ENCODE results near the gene GTF2H3. TPM values are rescaled to one million over a fixed set of nuclear protein-coding genes. Genes with fewer than 3 reads are reported as not detected.

The GTF2H3 gene
- total and polyA plus RNA-seq, 4 donors: 5.6 to 28.9 (median 21.2) TPM

DNA sequence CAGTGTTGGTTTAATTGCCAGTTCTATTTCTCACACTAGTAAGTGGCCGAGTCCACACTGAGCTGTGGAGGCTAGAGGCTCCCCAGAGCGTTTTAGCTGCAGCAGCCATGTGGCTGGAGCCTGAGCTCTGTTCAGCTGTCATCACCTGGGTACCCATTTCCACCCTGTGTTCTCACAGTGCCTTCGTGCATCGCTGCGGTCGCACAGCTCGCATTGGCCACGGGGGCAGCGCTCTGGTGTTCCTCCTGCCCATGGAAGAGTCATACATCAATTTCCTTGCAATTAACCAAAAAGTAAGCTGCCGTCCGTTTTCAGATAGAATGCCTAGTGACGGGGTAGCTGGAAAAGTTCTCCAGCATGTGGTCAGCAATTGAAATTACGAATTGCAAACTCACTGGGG lies 16.0 kb upstream of the GTF2H3 start:
- Histone ChIP-seq H3K9me3 (ENCODE audit: control insufficient read depth in 4 of 4, insufficient read depth in 3 of 4, low read length in 3 of 4) (no peaks in the 10 kb centered on the region), H3K27ac (ENCODE audit: low read depth in 1 of 2, low read length in 1 of 2) (no peak overlapping the region), H3K9ac (ENCODE audit: insufficient read depth in 1 of 2, low read length in 2 of 2) (no peak overlapping the region), H3K4me1 (ENCODE audit: control insufficient read depth in 5 of 5, insufficient read depth in 5 of 5, low read length in 5 of 5) (no peaks in the 10 kb centered on the region), H3K36me3 (ENCODE audit: control insufficient read depth in 4 of 4, insufficient read depth in 4 of 4, low read length in 4 of 4) (peaks cover 34 to 59% (median 45%) of the 10 kb centered on the region in 4 donors), H3K27me3 (ENCODE audit: control insufficient read depth in 3 of 3, insufficient read depth in 3 of 3, low read length in 2 of 3) (no peaks in the 10 kb centered on the region), H3K4me3 (no peak overlapping the region)
- TF ChIP-seq, protein P1, sequence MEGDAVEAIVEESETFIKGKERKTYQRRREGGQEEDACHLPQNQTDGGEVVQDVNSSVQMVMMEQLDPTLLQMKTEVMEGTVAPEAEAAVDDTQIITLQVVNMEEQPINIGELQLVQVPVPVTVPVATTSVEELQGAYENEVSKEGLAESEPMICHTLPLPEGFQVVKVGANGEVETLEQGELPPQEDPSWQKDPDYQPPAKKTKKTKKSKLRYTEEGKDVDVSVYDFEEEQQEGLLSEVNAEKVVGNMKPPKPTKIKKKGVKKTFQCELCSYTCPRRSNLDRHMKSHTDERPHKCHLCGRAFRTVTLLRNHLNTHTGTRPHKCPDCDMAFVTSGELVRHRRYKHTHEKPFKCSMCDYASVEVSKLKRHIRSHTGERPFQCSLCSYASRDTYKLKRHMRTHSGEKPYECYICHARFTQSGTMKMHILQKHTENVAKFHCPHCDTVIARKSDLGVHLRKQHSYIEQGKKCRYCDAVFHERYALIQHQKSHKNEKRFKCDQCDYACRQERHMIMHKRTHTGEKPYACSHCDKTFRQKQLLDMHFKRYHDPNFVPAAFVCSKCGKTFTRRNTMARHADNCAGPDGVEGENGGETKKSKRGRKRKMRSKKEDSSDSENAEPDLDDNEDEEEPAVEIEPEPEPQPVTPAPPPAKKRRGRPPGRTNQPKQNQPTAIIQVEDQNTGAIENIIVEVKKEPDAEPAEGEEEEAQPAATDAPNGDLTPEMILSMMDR (IDR thresholded peaks at IDR 0.05; ENCODE audit: control extremely low read depth, extremely low read depth): no peak
- ATAC-seq (ENCODE audit: insufficient read depth, low FRiP score) (no peak), DNase-seq (no peak)
- WGBS, 2 donors: 91 to 93% methylated on average over 13 of the region's 13 CpGs

DNA sequence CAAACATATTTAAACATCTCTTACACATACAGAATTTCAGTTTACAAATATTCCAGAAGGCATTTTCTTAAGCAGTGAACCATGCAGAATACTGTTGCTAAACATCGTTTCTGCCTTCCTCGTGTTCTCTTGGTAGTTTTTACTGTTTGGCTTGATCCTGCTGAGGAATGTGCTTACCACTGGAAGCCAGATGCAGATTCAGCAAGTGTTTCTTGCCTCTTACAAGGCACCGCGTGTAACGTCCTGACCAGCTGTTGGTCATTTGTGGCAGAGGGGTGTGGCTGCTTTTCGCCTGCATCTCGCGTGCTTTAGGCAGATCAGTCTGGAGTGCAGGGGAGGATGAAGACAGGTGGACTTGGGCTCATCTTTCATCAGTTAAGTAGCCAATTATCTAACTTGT lies 12.5 kb upstream of the GTF2H3 start:
- 79 to 89% methylated on average over 8 of the region's 8 CpGs for WGBS, 2 donors
- Histone ChIP-seq H3K4me3 (no peak overlapping the region), H3K27me3 (ENCODE audit: control insufficient read depth in 3 of 3, insufficient read depth in 3 of 3, low read length in 2 of 3) (no peaks in the 10 kb centered on the region), H3K9me3 (ENCODE audit: control insufficient read depth in 4 of 4, insufficient read depth in 3 of 4, low read length in 3 of 4) (no peaks in the 10 kb centered on the region), H3K9ac (ENCODE audit: insufficient read depth in 1 of 2, low read length in 2 of 2) (no peak overlapping the region), H3K36me3 (ENCODE audit: control insufficient read depth in 4 of 4, insufficient read depth in 4 of 4, low read length in 4 of 4) (peaks cover 25 to 51% (median 44%) of the 10 kb centered on the region in 4 donors), H3K4me1 (ENCODE audit: control insufficient read depth in 5 of 5, insufficient read depth in 5 of 5, low read length in 5 of 5) (no peaks in the 10 kb centered on the region), H3K27ac (ENCODE audit: low read depth in 1 of 2, low read length in 1 of 2) (no peak overlapping the region)
- DNase-seq (no peak), ATAC-seq (ENCODE audit: insufficient read depth, low FRiP score) (no peak)
- TF ChIP-seq, protein P1 (IDR thresholded peaks at IDR 0.05; ENCODE audit: control extremely low read depth, extremely low read depth): no peak

DNA sequence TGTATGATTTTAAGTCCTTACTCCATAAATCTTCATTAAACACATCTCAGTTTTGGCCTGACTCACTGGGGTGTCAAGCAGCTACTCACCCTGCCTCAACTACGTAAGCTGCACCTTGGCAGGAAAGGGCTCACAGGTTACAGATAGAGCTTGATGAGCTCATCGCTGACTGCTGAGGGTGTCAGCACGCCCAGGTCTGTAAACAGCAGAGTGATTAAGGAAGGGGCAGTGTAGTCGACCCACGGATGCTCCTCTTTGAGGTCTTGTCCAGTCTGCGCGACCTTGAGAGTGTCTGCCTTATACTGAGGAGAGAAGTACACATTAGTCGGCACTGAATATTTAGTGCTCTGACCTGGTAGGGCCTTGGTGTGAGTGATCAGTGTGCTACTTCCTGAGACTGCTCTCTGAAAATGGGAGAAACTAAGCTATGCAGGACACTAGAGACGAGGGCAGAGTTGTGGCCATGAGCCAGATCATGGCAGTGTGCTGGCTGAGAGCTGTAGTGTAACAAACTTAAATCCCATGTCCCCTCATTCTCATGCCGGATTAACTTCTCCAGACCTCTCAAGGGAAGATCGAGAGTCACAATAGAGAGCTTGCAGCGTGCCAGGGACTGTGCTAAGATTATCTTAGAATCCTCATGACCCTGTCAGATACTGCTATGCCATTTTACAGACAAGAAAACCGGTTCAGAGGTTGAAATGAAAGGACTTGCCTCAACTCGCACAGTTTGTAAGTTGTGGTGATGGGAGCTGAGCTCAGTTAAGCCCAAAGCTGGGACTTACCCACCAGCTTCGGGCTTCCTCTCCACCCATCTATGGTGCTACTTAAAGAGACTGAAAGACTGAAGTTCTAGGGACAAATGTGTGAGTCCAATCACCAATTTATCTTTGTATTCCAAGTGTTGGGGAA lies 11.8 kb upstream of the GTF2H3 start:
- Histone ChIP-seq H3K4me3 (no peak overlapping the region), H3K4me1 (ENCODE audit: control insufficient read depth in 5 of 5, insufficient read depth in 5 of 5, low read length in 5 of 5) (no peaks in the 10 kb centered on the region), H3K27me3 (ENCODE audit: control insufficient read depth in 3 of 3, insufficient read depth in 3 of 3, low read length in 2 of 3) (no peaks in the 10 kb centered on the region), H3K9me3 (ENCODE audit: control insufficient read depth in 4 of 4, insufficient read depth in 3 of 4, low read length in 3 of 4) (no peaks in the 10 kb centered on the region), H3K36me3 (ENCODE audit: control insufficient read depth in 4 of 4, insufficient read depth in 4 of 4, low read length in 4 of 4) (peaks cover 28 to 54% (median 44%) of the 10 kb centered on the region in 4 donors), H3K27ac (ENCODE audit: low read depth in 1 of 2, low read length in 1 of 2) (no peak overlapping the region), H3K9ac (ENCODE audit: insufficient read depth in 1 of 2, low read length in 2 of 2) (no peak overlapping the region)
- TF ChIP-seq, protein P1 (IDR thresholded peaks at IDR 0.05; ENCODE audit: control extremely low read depth, extremely low read depth): no peak
- ATAC-seq (ENCODE audit: insufficient read depth, low FRiP score) (no peak), DNase-seq (no peak)
- 89 to 94% methylated on average over 15 of the region's 15 CpGs for WGBS, 2 donors
